SJCRH30 (cell line): ENCODE results near the gene CTNNA3. TPM values are rescaled to one million over a fixed set of nuclear protein-coding genes. Genes with fewer than 3 reads are reported as not detected.

Experiments used
- DNase-seq, 2 experiments: peaks; one replicate each; pipeline ENCODE4 v3.0.0-alpha.2; 2015 to 2020
- H3K27ac ChIP-seq: fragments of 250-450 bp; sonication (Bioruptor Pico); 2 replicates; pipeline ENCODE4 v1.5.1; 2020; ENCODE audit warnings: mild to moderate bottlenecking, moderate library complexity
- H3K27me3 ChIP-seq: fragments of 250-450 bp; sonication (Bioruptor Pico); 2 replicates; pipeline ENCODE4 v1.5.1; 2020; ENCODE audit warnings: mild to moderate bottlenecking, moderate library complexity
- H3K36me3 ChIP-seq: fragments of 250-450 bp; sonication (Bioruptor Pico); 2 replicates; pipeline ENCODE4 v1.5.1; 2020; ENCODE audit warnings: mild to moderate bottlenecking, moderate library complexity
- H3K4me1 ChIP-seq: fragments of 250-450 bp; sonication (Bioruptor Pico); 2 replicates; pipeline ENCODE4 v1.5.1; 2020; ENCODE audit warnings: mild to moderate bottlenecking, moderate library complexity
- H3K4me3 ChIP-seq: fragments of 250-450 bp; sonication (Bioruptor Pico); 2 replicates; pipeline ENCODE4 v1.5.1; 2020; ENCODE audit warnings: mild to moderate bottlenecking, moderate library complexity
- H3K9me3 ChIP-seq: fragments of 250-450 bp; sonication (Bioruptor Pico); replicated peaks from 2 replicates; pipeline ENCODE4 v1.5.1; 2020; ENCODE audit warnings: mild to moderate bottlenecking, moderate library complexity
- total RNA-seq: library from RNA; depleted of rRNA; stranded (reverse); fragments of >200 nt; shearing (Covaris generic); gene quantifications from 2 replicates; pipeline ENCODE4 v1.2.3, GENCODE V29; 2014

The CTNNA3 gene
- total RNA-seq, 1 experiment from 2014 or later: 2.7 TPM

DNA sequence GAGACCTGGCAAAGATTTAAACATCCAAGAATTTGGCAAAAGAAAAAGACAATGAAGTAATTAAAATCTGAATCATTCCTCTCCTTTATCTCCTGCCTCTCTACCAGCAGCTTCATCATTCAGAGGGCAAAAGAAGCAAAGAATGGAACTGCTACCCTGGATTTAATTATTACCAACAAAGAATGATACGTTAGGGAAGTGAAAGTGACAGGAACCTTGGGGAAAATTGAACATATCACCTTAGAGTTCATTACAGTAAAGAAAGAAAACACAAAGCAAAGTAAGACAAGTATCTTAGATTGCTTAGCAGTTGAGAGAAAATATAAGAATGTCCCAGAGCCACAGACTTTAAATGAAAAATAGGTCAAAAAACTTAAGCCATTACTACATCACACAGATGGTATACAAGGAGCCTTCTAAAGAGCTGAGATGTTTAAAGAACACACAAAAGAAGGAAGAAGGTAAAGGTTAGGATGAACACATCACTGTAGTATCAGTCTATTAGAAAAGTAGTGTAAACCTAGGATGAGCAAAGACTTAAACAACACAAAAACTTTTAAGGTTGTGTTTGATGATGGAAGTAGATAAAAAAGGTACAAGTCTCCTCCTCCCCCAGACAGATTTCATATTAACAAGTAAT lies 17.5 kb downstream of the CTNNA3 start:
- DNase-seq: no peak
- Histone ChIP-seq H3K27me3 (no peaks in the 10 kb centered on the region), H3K4me1 (no peaks in the 10 kb centered on the region), H3K27ac (no peak overlapping the region), H3K4me3 (no peak overlapping the region), H3K9me3 (no peaks in the 10 kb centered on the region), H3K36me3 (no peaks in the 10 kb centered on the region)

DNA sequence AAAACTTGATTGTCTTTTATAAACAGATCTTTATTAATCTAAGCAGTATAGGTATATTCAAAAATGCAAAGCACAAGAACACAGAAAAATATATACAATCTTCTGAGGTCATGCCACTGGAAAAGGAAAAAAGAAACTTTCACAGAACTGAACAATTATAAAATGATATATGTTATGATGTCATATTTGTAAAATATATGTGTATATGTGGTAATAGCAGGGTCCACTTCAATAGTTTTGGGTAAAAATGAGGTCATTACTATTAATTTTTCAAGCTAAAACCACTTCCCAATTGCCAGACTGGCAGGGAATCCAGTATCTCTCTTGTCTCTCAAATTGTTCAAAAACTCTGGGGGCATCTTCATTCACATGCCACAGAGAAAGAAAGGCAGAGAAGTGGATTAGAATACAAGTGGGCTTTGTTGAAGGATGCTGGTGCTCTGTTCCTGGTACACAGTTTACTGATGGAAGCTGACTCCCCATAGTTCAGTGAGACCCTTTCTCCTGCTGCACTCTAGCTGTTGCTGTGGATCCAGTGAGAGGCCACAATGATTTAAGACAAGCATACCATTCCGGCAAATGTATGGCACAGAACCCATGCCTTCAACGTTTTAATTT lies 19.7 kb downstream of the CTNNA3 start:
- Histone ChIP-seq H3K36me3 (no peaks in the 10 kb centered on the region), H3K27ac (no peak overlapping the region), H3K4me3 (no peak overlapping the region), H3K4me1 (no peaks in the 10 kb centered on the region), H3K9me3 (no peaks in the 10 kb centered on the region), H3K27me3 (no peaks in the 10 kb centered on the region)
- DNase-seq: no peak

DNA sequence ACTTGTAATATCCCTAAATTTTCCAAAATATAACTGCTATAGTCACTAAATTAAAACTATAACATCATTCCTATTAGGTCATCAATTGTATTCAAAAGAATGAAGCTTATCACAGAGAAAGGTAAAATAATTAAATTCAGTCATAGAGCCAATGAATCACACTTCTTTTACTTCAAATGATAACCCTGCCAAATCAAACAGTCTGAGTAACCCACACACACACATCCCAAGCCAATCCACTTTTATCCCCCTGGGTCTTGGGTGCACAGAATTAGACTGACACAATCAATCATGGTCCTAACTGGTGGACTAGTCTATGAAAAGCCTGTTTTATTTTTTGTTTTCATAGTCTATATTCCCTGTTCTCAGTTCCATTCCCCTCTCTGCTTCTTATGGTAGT lies 25.6 kb downstream of the CTNNA3 start:
- Histone ChIP-seq H3K27ac (no peak overlapping the region), H3K9me3 (no peaks in the 10 kb centered on the region), H3K4me3 (no peak overlapping the region), H3K27me3 (no peaks in the 10 kb centered on the region), H3K36me3 (no peaks in the 10 kb centered on the region), H3K4me1 (peaks cover 8% of the 10 kb centered on the region; the same call in 1 of the 2 replicates)
- no peak for DNase-seq

DNA sequence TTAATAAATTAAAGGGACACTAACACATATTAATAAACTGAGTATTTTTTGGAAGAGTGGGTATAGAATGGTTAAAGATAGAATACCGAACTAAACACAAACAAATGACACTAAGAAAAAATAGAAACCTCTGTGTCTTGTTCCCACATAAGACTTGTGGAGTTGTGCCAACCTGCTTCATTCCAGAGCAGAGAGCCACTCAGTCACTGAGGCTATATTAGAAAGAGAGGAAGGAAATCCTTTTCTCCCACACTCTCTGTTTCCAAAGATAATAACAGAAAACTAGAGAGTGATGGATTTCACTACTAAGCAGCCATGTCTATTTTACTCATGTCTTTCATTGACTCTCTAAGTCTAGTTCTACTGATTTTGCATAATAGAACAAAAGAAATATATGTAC lies 26.0 kb downstream of the CTNNA3 start:
- Histone ChIP-seq H3K4me1 (peaks cover 12% of the 10 kb centered on the region; the same call in 1 of the 2 replicates), H3K27ac (no peak overlapping the region), H3K9me3 (no peaks in the 10 kb centered on the region), H3K4me3 (no peak overlapping the region), H3K36me3 (no peaks in the 10 kb centered on the region), H3K27me3 (no peaks in the 10 kb centered on the region)
- no peak for DNase-seq

DNA sequence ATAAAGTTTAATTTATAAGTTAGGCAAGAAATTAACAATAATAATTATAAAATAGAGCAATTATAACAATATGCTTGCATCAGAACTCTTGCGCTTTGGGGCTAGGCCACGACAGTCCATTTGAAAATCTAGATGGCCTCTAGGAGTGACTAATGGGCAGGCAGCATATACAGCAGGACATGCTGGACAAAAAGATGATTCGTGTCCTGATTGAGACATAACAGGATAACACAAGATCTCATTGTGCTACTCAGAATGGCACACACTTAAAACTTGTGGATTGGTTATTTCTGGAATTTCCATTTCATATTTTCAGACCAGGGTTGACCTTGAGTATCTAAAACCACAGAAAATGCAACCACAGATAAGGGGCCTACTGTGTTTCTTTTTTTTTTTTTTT lies 27.5 kb downstream of the CTNNA3 start:
- Histone ChIP-seq H3K4me1 (peaks cover 18% of the 10 kb centered on the region; the same call in 1 of the 2 replicates), H3K27ac (no peak overlapping the region), H3K4me3 (no peak overlapping the region), H3K9me3 (no peaks in the 10 kb centered on the region), H3K27me3 (no peaks in the 10 kb centered on the region), H3K36me3 (no peaks in the 10 kb centered on the region)
- no peak for DNase-seq

DNA sequence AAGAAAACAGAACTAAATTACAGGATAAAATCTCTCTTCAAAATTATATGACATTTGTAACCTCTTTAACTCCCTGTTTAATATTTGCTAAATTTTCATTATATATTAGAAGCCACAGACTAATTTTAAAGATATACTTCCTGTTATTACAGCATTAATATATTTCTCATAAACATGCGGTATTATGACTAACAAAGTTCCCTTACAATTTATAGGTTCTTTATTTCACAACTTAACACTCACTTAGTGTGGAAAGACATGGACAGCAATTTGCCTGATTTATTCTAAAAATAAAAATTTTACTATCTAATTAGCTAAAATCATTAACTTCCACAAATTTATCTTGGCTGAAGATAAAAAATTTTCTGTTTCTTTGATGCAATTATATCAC lies 29.0 kb downstream of the CTNNA3 start:
- Histone ChIP-seq H3K4me3 (no peak overlapping the region), H3K27ac (no peak overlapping the region), H3K36me3 (no peaks in the 10 kb centered on the region), H3K27me3 (no peaks in the 10 kb centered on the region), H3K4me1 (peaks cover 18% of the 10 kb centered on the region; the same call in 1 of the 2 replicates), H3K9me3 (no peaks in the 10 kb centered on the region)
- no peak for DNase-seq

DNA sequence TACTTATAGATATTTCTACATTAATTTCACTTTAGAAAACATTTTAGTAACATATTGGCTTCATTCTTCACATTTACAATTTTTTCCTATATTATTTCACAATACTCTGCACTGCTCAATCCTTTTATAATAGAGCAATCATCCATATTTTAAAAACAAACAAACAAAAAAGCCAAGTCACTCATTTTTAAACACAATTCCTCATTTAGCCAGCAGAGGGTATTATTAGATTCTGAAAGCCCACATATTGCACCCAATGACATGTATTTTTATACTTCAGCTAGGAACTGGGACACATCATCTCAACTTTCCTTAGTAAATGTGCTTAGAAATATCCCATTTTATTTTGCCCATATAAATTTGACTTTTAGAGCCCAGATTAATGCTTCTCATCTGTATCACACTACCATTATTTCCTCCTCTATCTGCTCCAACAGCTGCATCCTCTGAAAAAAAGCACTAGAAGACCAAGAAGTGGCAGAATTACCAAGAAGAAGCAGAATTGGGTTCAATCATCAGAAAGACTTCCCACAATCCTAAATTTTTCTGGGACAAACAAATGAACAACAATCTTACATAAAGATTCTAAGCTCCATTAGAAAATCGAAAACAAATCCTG lies 29.5 kb downstream of the CTNNA3 start:
- peak in 1 of 2 experiments; percentile 41 for DNase-seq
- no peaks in the 10 kb centered on the region for H3K27me3 ChIP-seq
- peaks cover 18% of the 10 kb centered on the region; the same call in 1 of the 2 replicates for H3K4me1 ChIP-seq

DNA sequence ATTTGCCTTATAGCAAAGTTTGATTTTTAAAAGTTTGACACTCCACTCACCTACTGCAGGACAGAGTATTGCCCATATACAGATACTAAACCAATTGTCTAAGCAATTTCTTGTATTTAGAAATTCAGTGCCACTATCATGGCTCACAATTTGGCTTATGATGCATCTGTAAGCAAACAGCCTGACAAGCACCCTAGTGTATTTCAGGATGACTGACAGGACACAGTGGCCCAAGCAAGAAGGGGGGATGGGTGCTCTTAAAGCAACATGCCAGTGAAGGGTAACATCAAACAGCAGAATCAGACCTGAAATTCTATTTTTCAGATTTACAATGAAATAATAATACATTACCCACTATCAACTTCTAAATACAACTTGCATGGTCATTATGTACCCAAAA lies 30.5 kb downstream of the CTNNA3 start:
- Histone ChIP-seq H3K27me3 (no peaks in the 10 kb centered on the region), H3K4me1 (peaks cover 18% of the 10 kb centered on the region; the same call in 1 of the 2 replicates), H3K27ac (peak overlapping the region; percentile 17; the same call in 1 of the 2 replicates), H3K36me3 (no peaks in the 10 kb centered on the region), H3K9me3 (no peaks in the 10 kb centered on the region), H3K4me3 (no peak overlapping the region)
- DNase-seq: peak in 1 of 2 experiments; percentile 41

More for the DNA sequence above, 29.5 kb downstream of the CTNNA3 start:
- H3K4me3 ChIP-seq: no peak overlapping the region
- H3K27ac ChIP-seq: no peak overlapping the region
- no peaks in the 10 kb centered on the region for H3K9me3 ChIP-seq
- H3K36me3 ChIP-seq: no peaks in the 10 kb centered on the region

DNA sequence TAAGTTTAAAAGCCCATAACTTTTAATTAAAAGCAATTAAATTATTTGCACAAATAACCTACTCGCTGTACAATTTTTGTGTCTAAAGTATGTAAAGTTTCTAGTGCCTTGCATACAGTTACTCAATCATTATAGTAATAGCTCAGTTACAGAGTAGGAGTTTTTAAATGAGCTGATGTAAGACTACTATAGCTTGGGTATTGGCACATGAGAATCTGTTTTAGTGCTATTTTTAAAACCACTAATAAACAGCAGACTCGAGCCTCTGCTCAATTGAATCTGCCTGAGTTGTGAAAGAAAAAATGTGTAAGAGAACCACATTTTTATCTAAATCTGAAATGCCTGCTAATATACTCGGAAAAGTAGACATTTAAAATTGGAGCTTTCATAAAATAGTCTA lies 31.1 kb downstream of the CTNNA3 start:
- no peaks in the 10 kb centered on the region for H3K9me3 ChIP-seq
- peak overlapping the region; percentile 17; the same call in 1 of the 2 replicates for H3K27ac ChIP-seq
- H3K4me3 ChIP-seq: no peak overlapping the region
- no peak for DNase-seq
- H3K27me3 ChIP-seq: no peaks in the 10 kb centered on the region
- H3K36me3 ChIP-seq: no peaks in the 10 kb centered on the region
- peaks cover 18% of the 10 kb centered on the region; the same call in 1 of the 2 replicates for H3K4me1 ChIP-seq

DNA sequence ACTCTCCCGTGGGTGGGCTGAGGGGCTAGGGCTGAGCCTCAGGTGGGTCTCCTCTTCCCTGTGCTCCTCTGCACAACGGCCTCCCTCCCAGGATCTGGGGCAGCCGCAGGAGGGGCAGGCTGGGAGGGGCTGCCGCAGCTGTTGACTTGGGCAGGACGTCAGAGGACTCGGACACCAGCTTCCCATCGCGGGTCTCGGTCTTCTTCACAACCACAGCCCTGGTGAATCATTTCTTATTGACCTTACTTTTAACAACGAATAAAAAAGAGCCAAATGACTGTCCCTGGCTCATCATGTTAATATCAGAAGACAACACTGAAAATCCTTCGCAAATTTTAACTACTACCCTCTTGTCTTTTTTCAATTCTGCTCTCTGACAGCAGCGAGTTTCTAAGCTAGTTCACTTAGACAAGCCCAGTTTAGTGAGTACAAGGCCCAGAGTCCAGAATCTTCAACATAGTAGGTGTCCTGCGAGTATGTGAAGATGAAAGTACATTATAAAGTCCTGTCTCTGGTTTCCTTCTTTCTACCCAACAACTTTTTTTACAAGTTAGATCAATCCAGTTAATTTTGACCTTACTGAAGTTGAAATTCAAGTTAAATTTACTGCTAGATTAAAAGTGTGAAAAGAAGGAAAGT lies 32.4 kb downstream of the CTNNA3 start:
- Histone ChIP-seq H3K4me3 (peak overlapping the region; percentile 42), H3K9me3 (no peaks in the 10 kb centered on the region), H3K27ac (peak overlapping the region; percentile 18; the same call in 1 of the 2 replicates), H3K4me1 (peaks cover 18% of the 10 kb centered on the region; the same call in 1 of the 2 replicates), H3K36me3 (no peaks in the 10 kb centered on the region), H3K27me3 (no peaks in the 10 kb centered on the region)
- DNase-seq: peak; percentile 47 to 55

DNA sequence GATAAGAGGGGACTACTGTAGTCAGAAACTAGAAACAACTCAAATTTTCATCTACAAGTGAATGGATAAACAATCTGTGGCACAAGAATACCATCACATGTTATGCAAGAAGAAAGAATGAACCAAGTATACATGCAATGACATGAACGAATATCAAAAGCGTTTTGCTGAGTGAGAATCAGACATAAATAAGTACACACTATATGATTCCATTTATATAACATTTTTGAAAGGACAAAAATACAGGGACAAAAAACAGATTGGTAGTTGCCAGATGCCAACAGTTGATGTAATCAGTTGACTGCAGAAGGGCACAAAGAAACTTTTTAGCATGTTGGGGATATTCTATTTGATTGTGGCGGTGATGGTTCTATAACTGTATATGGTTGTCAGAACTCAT lies 33.6 kb downstream of the CTNNA3 start:
- Histone ChIP-seq H3K27ac (no peak overlapping the region), H3K4me3 (no peak overlapping the region), H3K4me1 (peaks cover 18% of the 10 kb centered on the region; the same call in 1 of the 2 replicates), H3K9me3 (no peaks in the 10 kb centered on the region), H3K36me3 (no peaks in the 10 kb centered on the region), H3K27me3 (no peaks in the 10 kb centered on the region)
- DNase-seq: no peak

DNA sequence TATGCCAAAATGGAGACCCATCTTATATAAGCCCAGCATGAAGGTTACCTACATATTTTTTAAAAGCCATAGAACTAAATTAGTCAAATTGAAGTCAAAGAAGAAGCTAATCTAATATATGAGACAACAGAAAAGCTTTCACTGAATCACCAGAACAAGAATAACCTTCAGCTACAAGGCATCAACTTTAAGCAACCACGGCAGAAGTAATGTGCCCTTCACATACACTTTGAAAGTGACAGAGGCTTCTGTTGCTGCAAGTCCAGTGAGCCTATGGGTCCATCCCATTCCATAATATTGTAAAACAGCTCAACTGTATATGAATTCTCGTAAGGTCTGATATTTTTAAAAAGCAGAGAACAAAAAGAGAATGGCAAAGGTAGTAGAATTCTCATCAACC lies 36.5 kb downstream of the CTNNA3 start:
- H3K36me3 ChIP-seq: no peaks in the 10 kb centered on the region
- DNase-seq: no peak
- peaks cover 2% of the 10 kb centered on the region; the same call in 1 of the 2 replicates for H3K4me1 ChIP-seq
- H3K4me3 ChIP-seq: no peak overlapping the region
- H3K27ac ChIP-seq: no peak overlapping the region
- H3K27me3 ChIP-seq: no peaks in the 10 kb centered on the region
- no peaks in the 10 kb centered on the region for H3K9me3 ChIP-seq

DNA sequence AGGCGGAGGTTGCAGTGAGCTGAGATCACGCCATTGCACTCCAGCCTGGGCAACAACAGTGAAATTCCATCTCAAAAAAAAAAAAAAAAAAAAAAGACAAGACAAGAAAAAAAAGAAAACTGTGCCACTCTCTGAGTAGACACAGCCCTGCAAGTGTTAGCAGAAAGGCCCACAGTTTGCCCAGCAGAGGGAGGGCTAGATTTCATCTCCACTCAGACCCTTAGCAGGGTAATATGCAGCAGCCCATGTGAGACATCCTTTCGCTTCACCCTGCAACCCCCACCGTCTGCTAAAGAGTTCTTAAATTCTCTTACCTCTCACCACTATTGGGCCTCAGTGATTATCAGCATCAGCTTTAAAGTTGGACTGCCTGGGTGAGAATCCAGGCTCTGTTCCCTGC lies 38.2 kb downstream of the CTNNA3 start:
- no peak overlapping the region for H3K27ac ChIP-seq
- H3K9me3 ChIP-seq: no peaks in the 10 kb centered on the region
- no peaks in the 10 kb centered on the region for H3K36me3 ChIP-seq
- no peak overlapping the region for H3K4me3 ChIP-seq
- no peaks in the 10 kb centered on the region for H3K27me3 ChIP-seq
- no peaks in the 10 kb centered on the region for H3K4me1 ChIP-seq
- DNase-seq: no peak

DNA sequence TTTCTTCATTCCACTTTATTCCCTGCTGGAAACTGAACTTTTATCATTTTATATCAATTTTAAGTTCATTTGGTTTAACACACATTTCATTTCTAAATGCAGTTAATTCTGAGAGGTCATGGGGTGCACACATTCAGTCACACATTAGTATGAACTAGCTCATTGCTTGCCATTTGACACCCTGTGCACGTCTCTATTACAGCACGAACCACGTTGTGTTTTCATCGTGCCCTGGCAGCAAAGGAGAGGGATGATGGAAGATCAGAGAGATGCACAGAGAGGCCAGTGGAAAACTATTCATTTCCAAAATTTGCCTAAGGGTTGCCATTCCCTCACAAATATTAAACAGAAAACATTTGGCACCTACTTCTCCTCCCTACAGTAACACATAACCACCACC lies 45.4 kb downstream of the CTNNA3 start:
- Histone ChIP-seq H3K4me3 (no peak overlapping the region), H3K27me3 (no peaks in the 10 kb centered on the region)

More for the DNA sequence above, 45.4 kb downstream of the CTNNA3 start:
- Histone ChIP-seq H3K4me1 (no peaks in the 10 kb centered on the region), H3K36me3 (no peaks in the 10 kb centered on the region), H3K9me3 (no peaks in the 10 kb centered on the region), H3K27ac (no peak overlapping the region)
- DNase-seq: no peak
